ENCODE measurements around the gene HIVEP3.
"Not testable (repeated sequence)": the region's sequence is repeated elsewhere in the genome, so short reads cannot be mapped to it uniquely, and the experiment has no call there.

The HIVEP3 gene

DNA sequence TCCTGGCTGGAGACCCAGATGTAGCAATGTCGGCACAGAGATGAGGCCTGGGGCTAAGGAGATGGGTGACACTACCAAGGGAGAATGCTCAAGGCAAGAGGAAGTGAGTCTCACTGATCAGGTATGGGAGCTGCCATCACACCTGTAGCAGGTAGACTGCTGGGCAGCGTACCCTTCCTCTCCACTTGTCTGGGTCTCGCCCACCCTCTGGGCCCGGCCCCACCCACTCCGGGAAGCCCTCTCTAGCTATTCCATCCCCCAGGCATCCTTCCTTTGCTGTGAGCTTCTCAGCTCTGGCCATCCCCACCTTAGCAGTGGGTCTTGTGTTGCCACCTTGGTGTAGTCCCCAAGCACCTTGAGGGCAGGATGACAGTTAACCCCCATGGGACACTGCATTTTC is 346.5 kb downstream of the HIVEP3 start:
- no peak for DNase-seq

DNA sequence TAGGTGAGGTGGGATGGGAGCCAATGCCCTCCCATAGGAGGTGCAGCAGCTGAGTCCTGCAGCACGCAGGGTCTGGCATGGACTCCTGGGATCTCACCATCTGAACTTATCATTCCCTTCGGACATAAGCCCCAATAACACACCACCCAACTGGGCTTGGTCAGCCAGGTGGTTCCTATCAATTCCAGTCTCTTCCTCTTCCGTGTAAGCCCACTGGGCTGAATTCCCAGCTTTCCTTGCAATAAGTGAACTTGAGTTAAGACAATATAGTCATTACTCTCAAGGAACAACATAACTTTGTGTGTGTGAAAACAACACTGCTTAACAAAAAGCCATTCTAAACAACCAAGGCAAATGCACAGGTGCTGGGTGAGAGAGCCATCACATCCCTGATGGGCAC is 347.7 kb downstream of the HIVEP3 start:
- no peak for DNase-seq

DNA sequence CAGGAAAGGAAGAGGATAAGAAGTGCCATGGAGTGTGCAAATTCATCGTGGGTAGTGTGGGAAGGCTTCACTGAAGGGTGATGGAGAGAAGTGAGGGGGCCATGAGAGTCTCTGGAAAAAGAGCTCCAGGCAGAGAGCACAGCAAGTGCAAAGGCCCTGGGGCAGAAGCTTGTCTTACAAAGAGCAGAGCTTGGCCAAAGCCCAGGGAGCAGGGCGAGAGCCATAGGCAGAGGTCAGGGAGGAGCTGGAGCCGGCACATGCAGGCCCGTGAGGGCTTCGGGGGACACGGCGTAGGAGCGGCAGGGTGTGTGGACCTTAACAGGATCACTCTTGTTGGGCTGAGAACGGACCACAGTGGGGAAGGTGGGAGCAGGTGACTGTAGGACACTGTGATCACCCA is 350.5 kb downstream of the HIVEP3 start:
- DNase-seq = no peak

DNA sequence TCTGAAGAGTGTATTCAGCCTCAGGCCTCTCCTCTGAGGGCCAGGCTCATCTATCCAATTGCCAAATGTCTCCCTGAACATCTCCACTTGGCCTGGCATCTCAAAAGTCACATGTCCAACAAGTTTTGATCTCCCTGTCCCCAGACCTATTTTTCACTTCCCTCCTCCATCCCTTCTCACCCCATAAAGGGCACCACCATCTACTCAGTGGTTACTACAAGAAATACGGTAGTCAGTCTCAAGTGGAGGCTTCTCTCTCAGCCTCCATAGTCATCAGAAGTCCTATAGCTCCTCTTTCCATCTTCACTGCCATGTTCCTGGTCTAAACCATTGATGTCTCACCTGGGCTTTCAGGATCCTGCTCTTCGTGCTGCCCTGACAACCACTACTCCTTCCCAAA is 351.8 kb downstream of the HIVEP3 start:
- DNase-seq = no peak

DNA sequence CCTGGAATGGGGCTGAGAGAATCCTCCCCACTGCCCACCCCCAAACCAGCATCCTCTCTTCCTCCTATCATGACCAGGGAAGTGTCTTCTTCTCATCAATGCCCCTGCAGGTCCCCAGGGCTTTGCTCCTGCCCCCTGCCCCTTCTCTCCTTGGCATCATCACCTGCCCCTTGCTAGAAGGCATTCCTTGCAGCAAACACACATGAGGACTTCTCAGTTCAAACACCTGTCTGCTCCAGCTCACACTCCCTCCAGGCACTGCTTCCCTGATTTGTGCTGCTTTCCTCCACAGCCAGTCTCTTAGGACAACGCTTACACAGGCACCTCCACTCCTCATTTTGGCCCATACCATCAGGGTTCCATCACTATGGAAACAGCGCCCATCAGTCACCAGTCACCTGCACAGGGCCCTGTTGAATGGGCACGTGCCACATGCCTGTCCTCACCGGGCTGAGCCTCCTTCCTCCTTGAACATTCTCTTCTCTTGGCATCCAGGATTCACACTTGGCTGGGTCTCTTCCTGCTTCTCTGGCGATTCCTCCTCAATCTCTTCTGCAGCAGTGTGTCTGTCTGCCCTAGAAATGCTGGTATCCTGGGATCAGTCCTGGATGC is 352.3 kb downstream of the HIVEP3 start:
- DNase-seq = no peak

DNA sequence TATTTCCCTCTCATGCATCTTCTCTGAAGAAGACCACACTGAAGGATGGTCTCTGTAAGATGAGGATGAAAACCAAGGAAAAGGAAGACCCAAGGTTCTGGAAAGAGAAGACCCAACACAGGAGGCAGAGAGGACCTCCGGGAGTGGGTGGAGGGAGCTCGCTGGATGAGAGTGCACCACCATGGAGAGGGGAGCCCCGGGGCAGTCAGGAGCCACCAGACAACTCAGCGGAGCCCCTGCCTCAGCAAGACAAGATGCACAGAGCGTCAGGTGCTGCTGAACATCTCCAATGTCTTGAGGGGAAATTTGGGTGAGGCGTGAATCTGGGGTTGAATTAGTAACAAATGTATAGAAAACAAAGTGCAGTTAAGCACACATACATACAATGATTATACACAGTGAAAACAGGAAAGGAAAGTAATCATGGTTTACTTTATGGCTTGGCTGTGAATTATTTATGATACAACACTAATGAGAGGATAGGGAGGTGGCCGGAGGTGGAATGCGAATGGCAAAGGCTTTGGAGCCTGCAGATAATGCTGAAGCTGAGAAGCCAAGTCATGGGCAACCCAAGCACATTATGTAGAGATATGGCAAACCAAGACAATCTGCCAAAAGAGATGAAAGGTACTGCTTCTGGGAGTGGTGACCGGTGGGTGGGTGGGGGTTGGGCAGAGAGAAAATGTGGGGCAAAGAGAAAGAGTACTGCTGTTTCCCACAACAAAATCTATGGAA is 353.8 kb downstream of the HIVEP3 start:
- DNase-seq = no peak

DNA sequence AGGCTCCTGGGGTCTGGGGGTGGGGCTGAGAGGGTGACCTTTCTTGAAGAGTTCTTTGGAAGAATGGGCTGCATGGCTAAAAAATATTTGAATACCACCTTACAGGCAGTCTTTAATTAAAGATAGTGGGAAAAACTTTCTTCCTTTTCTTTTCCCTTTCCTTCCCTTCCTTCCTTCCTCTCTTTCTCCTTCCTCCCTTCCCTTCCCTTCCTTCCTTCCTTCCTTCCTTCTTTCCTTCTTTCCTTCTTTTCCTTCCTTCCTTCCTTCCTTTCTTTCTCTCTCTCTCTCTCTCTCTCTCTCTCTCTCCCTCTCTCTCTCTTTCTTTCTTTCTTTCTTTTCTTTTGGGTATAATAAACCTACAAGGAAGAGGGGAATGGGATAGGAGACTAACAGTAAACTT is 356.4 kb downstream of the HIVEP3 start:
- DNase-seq = no peak

DNA sequence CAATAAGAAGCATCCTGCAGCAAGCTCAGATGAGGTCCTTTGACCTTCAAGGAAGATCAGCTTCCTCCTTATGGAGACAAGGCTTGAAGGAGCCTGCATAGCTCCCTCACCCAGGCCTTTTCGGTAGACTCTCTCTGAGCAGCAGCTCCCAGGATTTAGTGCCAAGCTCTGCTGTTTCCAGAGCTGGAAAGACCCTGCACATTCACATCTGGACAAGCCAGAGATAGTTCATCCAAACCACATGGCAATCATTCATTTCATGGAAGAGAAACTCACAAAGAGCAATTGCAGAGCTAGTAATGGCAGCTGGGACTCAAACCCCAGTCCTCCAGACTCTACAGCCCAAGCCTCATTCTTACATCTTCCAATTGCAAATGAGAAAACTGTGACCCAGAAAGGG is 357.8 kb downstream of the HIVEP3 start:
- no peak for DNase-seq

DNA sequence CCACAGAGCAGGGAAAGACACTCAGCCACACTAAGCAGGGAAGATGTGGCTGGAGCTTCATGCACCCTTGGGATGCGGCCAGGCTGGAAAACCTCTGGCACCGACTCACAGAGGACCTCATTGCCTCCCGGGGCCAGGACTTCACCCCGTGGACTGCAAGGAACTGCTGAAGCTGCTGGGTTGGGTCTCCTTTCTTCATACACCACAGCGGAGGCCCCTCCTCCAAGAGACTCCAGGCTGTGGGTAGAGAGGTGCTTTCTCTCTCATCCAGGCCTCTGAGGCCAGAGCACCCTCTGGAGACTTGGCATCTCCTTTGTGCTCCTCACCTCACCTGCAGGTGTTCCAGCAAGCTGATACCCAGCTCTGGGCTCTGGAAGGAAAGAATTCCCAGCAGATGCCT is 358.2 kb downstream of the HIVEP3 start:
- DNase-seq = peak; percentile 0

DNA sequence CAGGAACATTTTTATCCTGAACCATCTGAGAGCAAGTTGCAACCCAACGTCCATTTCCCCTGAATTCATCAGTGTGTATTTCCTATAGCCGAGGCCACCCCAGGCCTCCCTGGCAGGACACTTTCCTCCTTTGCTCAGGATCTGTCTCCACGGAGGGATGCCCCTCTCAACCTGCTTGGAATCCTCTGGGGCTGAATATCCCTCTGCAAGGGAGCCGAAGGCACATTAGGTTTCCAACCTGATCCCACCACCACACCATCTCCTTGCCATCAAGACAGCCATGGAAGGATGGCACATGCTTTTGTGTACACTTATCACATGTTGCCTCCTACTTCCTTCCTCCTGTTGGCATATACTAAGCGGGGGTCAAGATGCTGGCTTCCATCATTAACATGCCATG is 359.4 kb downstream of the HIVEP3 start:
- peak; percentile 1 for DNase-seq

DNA sequence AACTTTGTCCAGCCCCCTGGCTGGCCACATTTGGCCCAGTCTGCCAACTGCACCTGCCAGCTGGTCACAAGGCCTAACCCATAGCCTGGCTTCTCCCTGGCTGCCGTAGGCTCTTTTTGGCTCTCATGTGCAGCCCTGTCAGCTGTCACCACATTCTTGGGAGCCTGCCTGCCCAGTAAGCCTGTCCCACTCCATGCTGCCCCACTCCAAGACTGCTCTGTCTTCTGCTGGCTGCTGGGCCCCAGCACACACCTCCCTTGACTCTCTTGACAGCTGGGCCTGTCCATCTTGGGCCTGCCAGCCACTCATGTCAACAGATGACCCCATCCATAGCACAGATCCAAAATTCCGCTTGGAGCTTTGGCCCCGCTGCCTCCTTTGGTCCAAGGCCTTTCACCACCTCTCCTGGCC is 360.0 kb downstream of the HIVEP3 start:
- peak; percentile 1 for DNase-seq

DNA sequence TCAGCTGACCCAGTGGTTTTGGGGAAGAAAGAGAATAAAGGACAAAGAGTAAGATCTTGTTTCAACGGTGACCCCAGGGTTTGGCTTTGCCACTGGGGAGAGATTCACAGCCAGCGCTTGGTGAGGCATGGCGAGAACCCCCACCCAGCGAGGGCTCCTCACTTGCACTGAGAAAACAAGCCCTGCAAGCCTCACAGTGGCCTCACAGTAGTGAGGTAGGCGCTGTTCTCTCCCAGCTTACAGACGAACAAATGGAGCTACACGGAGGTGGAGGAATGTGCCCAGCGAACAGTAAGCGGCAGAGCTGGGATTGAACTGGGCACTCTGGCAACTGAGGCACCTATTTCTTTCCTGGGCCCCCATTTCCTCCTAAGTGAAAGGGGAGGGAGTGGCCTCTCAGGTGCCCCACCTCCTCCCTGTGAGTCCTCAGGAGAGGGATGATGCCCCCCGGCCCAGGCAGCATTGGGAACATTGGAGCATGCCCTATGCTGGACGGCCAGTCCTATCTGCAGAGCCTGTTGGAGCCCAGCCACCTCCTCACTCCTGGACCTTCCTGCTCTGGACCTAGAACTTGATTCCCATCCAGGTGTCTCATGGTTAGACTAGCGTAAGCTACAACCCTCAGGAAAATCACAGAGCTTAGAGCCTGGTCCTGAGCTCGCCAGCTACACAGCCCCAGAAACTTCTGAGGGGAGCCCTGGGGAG is 360.8 kb downstream of the HIVEP3 start:
- peak; percentile 1 for DNase-seq

DNA sequence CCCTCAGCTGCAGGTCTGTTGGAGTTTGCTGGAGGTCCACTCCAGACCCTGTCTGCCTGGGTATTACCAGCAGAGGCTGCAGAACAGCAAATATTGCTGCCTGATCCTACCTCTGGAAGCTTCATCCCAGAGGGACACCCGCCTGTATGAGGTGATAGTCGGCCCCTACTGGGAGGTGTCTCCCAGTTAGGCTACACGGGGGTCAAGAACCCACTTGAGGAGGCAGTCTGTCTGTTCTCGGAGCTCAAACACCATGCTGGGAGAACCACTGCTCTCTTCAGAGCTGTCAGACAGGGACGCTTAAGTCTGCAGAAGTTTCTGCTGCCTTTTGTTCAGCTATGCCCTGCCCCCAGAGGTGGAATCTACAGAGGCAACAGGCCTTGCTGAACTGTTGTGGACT is 364.0 kb downstream of the HIVEP3 start:
- DNase-seq = not testable (repeated sequence)

DNA sequence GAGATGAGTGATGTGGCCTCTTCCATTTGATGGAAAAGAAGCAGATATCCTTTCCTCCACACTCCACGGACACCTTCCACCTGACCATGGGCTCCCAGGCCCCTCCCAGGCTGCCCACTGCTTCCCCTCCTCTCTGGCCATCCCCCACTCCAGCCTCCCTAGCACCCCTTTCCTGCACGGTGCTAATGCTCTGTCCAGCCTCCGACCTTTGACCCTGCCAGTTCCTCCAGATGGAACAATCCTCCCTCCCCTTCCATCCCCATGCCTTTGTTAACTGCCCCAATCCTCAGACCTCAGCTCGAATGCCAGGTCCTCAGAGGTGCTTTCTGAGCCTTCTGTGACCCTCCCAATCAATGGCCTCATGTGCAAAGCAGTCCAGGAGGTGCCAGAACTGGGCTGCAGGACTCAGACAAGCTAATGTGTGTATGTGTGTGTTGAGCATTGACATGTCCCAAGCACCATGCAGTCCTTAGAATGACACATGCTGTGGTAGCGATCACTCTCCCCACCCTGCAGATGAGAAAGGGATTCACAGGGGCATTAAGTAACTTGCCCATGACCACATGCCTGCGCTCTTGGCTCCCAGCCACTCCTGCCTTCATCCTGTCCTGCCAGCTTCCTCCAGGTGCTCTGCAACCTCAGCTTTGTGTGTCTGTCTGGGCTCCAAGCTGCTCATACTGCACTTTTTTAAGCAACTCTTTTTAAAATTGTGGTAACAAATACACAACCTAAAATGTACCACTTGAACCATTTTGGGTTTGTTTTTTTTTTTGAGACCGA is 370.8 kb downstream of the HIVEP3 start:
- DNase-seq = no peak

DNA sequence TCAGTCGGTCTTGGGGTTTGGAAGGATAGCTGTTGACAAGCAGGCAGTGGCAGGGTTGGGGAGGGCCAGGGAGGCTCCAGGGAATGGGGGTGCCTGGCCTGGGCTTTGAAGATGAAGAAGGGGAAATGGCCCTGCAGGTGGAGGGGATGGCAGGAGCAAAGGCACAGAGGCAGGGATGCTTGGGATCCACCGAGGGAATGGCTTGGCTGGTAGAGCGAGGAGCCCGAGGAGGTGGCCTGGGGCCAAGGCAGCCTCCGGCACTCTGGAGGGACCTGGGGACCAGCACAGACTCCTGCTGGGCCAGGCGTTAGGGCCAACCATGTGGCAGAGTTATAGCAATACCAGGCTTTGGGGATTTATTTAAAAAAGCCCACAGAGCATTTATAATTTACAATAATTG is 371.4 kb downstream of the HIVEP3 start:
- no peak for DNase-seq

DNA sequence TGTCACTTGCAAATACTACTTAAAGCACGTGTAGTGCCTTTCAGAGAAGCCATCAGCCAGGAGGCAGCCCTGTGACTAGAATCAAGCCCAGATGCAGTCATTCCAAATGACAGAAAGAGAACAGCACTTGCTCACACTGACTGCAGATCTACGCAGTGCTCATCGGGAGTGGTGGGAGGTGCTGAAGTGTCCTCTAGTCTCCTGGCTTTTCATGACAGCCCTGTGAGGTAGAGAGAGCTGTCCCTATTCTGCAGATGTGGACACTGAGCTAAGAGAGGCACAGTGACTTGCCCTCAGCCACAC is 371.9 kb downstream of the HIVEP3 start:
- DNase-seq = no peak

DNA sequence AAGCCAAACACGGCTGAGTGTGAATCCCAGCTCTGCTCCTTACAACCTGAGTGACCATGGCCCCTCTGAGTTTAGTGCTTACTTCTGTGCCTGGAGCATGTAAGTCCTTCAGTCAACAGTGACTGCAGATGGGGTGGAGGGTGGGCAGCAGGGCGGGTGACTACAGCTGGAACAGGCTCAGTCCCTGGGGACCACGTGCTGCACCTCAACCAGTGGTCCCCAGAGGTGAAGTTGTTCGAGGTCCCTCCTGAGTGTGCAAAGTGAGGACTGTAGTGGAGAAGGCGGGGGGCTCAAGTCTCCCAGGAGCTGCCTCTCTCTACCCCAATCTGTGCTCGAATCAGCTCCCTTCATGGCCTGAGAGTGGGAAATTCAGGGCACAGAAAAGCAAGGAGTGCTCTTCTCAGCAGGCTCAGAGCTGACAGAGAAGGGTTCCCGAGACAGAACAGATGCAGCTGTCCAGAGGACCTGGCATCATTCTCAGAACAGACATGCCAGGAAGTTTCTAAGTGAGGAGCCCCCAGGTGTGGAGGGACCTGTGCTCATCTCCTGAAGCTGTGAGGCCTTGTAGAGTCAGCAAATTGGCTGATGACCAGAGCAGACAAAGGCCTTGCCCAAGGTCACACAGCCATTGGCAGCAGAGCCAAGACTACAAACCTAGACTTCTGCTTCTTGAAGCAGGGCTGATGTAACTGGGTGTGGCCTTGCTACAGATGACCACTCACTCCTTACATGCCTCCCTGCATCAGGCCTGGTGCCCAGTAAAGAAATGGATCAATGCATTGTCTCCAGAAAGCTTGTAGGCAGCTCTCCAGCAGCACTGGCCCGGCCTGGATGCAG is 372.5 kb downstream of the HIVEP3 start:
- DNase-seq = no peak

DNA sequence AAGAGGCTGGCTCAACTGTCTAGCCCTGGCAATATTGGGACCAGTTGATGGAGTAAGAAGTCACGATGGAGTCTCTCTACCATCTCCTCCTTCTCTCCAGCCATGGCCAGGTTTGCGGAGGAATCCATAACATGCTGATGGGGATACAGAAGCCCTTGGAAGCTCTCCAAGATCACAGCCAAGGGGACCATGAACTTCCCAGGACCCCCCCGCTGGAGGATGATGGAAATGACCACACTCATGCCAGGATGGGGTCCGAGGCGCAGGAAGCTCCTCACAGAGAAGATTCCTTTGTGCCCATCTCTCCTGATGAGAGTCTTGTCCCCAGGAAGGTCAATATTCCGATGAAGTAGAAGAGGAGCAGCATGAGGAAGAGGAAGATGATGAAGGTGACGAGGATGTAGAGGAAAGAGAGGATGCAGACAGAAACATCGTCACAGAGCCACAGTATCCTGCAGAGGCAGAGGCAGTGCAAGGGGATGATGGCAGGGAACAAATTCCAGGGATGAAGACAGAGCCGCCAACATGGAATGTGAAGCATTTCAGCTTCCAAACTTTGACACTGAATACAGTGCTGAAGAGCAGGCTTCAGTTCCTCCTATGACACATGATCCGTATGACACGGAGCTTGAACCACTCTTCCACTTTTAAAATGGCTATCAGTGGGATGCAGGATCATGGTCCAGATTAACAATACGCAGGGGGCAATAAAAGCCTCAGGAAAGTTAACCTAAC is 376.4 kb downstream of the HIVEP3 start:
- DNase-seq = no peak

DNA sequence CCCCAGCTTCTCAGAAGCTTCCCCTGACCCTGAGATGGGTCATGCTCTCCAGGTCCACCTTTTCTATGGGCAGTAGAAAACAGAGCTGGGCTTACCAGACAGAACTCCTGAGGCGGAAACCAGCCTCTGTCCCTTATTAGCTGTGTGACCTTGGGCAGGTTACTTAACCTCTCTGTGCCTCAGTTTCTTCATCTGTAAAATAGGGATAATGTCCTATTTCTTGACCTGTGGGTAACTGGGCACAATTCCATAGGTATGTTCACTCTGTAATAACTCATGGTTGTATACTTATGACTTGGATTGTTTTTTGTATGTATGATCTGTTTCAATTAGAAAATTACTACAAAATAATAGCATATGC is 377.1 kb downstream of the HIVEP3 start:
- DNase-seq = no peak

DNA sequence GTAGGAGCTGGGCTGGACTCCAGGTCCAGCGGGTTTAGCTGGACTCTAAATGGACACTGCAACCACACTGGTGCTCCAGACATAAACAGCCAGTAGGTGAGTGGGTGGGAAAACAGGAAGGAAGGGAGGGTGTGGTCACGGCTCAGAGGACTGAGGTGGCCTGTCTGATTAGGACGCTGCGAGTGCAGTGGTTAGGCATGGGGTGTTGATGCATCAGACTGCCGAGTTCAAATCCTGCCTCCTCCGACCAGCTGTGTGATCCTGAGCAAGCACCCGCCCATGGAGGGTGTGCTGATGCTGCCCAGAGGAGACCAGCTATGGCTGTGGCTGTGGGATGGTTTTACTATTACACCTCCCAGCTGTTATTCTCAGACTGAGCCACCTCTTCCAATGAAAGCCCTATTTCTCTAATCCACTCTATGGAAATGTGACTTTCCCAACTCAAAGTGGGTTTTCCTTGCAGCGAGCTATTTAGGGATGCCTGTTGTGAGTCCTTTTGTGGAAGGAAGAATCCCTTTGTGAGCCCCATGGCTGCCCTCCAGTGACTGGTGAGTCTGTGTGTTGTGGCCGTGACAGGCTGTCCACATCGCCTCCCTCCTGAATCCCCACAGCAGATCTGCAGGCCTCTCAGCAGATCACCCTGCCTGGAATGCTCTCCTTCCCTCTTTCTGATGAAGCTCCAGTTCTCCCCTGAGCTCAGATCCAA is 377.7 kb downstream of the HIVEP3 start:
- peak; percentile 1 for DNase-seq

DNA sequence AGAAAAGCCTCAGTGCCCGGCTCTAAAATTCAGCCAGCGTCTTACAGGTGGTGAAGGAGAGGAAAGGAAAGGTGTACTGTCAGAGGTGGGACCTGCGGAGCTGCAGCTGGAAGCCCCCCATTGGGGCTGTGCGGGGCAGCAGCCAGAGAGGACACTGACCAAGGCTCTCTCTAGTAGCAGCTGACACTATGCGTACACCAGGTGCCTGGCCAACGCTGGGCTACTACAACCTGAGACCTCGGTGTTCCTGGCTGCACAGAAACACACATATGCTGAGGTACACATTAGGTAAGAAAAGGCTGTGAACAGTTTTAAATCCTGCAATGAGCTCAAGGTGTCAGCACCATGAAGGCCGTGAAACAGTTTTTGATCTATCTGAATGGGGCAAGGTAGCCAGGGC is 378.7 kb downstream of the HIVEP3 start:
- DNase-seq = no peak

DNA sequence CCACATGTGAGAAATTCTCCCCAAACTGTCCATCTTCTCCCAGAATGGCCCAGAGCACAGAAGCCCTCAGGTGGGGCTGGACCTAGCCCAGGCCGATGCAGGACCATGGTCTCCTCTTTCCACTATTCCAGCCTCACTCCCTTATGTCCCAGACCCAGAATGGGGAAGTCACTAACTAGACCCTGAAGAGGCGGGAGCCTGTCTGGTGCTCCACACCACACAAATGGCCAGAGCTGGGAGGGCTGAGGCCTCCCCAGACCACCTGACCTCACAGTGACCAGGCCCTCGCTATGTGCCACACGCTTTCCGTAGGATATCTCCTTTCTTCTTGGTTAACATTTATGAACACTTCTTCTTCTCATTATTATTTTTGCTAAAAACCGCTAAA is 379.3 kb downstream of the HIVEP3 start:
- DNase-seq = no peak

All from stimulated activated CD4-positive, alpha-beta T cell treated with anti-CD3 and anti-CD28 coated beads, Interleukin-15, amount 100 ng/mL, for 24 hours (primary cell).